ENCODE results near the gene IREB2.

DNA sequence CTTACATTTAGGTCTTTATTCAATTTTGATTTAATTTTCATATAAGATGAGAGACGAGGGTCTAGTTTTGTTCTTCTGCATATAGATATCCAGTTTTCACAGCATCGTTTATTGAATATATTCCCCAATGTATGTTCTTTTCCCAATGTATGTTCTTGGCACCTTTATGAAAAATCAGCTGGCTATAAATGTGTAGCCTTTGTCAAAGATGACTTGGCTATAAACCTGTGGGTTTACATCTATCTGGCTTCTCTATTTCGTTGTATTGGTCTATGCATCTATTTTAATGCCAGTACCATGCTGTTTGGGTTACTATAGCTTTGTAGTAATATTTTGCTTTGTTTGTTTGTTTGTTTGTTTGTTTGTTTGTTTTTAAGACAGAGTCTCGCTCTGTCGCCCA is 11.7 kb upstream of the IREB2 start:
- TF ChIP-seq, protein P1, sequence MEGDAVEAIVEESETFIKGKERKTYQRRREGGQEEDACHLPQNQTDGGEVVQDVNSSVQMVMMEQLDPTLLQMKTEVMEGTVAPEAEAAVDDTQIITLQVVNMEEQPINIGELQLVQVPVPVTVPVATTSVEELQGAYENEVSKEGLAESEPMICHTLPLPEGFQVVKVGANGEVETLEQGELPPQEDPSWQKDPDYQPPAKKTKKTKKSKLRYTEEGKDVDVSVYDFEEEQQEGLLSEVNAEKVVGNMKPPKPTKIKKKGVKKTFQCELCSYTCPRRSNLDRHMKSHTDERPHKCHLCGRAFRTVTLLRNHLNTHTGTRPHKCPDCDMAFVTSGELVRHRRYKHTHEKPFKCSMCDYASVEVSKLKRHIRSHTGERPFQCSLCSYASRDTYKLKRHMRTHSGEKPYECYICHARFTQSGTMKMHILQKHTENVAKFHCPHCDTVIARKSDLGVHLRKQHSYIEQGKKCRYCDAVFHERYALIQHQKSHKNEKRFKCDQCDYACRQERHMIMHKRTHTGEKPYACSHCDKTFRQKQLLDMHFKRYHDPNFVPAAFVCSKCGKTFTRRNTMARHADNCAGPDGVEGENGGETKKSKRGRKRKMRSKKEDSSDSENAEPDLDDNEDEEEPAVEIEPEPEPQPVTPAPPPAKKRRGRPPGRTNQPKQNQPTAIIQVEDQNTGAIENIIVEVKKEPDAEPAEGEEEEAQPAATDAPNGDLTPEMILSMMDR (IDR thresholded peaks at IDR 0.05): no peak
- no peak for TF ChIP-seq POLR2A (IDR thresholded peaks at IDR 0.05)
